Colonic mucosa (tissue), 4 donors: ENCODE measurements around the gene TELO2. TPM values are rescaled to one million over a fixed set of nuclear protein-coding genes. Genes with fewer than 3 reads are reported as not detected.

ENCODE experiments used
- DNase-seq: peaks from one replicate; pipeline ENCODE4 v3.0.0-alpha.2; 2020
- H3K27ac ChIP-seq: fragments of 200-600 bp; one replicate; pipeline ENCODE4 v1.8.0; 2021
- H3K27me3 ChIP-seq: fragments of 200-600 bp; one replicate; pipeline ENCODE4 v1.8.0; 2021
- H3K36me3 ChIP-seq: fragments of 200-600 bp; one replicate; pipeline ENCODE4 v1.8.0; 2021
- H3K4me1 ChIP-seq: fragments of 200-600 bp; one replicate; pipeline ENCODE4 v1.8.0; 2021; ENCODE audit warnings: mild to moderate bottlenecking
- H3K4me3 ChIP-seq: fragments of 200-600 bp; one replicate; pipeline ENCODE4 v1.8.0; 2021
- H3K9ac ChIP-seq, 2 donors: one replicate each; pipeline ENCODE4 v1.7.0; 2013; ENCODE audit warnings: control low read depth in 2 of 2, low read depth in 2 of 2, low read length in 2 of 2
- H3K9me3 ChIP-seq: fragments of 200-600 bp; one replicate; pipeline ENCODE4 v1.8.0; 2021
- CTCF ChIP-seq: fragments of 200-600 bp; IDR thresholded peaks from one replicate; pipeline ENCODE4 v1.8.0; 2022; ENCODE audit warnings: antibody characterized with exemption, mild to moderate bottlenecking
- intact Hi-C: fragments of 100-400 bp; cut with DNase I; formaldehyde crosslinking; loops from one replicate; pipeline ENCODE4 v1.14.1; 2022
- total RNA-seq, 2 donors: library from RNA; stranded (reverse); fragmentation: NEBNext Ultra II Directional in 1 of 2; extraction: Animal tissue kit (Norgen Biotek cat#: 25700) in 1 of 2; gene quantifications; one replicate each; pipeline ENCODE4 v1.2.1, GENCODE V29; 2021
- donor health status: healthy.
- donor health status: DM: no; HTN: no; CAD: no.
- donor health status: DM: no; HTN: no; CAD: no.

Gene TELO2
- total RNA-seq, 2 donors from 2014 or later, result 18.4 to 76.0 TPM

GRCh38 chr16:1554826-1555445 is 61.8 kb downstream of the TELO2 start:
- Histone ChIP-seq H3K4me3 (no peak overlapping the region), H3K4me1 (no peaks in the 10 kb centered on the region), H3K9ac (no peak overlapping the region), H3K36me3 (peaks cover 4% of the 10 kb centered on the region), H3K9me3 (no peaks in the 10 kb centered on the region), H3K27ac (no peak overlapping the region), H3K27me3 (no peaks in the 10 kb centered on the region)
- intact Hi-C loops, result no loop called here
- no peak for TF ChIP-seq CTCF
- no peak for DNase-seq

GRCh38 chr16:1556254-1556653 is 63.1 kb downstream of the TELO2 start:
- DNase-seq, result no peak
- Histone ChIP-seq H3K4me3 (no peak overlapping the region), H3K27ac (no peak overlapping the region), H3K27me3 (no peaks in the 10 kb centered on the region), H3K9ac (no peak overlapping the region), H3K36me3 (peaks cover 4% of the 10 kb centered on the region), H3K4me1 (no peaks in the 10 kb centered on the region), H3K9me3 (no peaks in the 10 kb centered on the region)
- TF ChIP-seq CTCF, result no peak
- intact Hi-C loops, result no loop called here

GRCh38 chr16:1557074-1557473 is 63.9 kb downstream of the TELO2 start:
- no peak overlapping the region for H3K9ac ChIP-seq
- no peaks in the 10 kb centered on the region for H3K9me3 ChIP-seq
- no peak overlapping the region for H3K4me3 ChIP-seq
- TF ChIP-seq CTCF, result no peak
- no peak for DNase-seq
- intact Hi-C loops, result no loop called here
- H3K27ac ChIP-seq, result no peak overlapping the region
- no peaks in the 10 kb centered on the region for H3K4me1 ChIP-seq
- H3K36me3 ChIP-seq, result peaks cover 4% of the 10 kb centered on the region
- H3K27me3 ChIP-seq, result no peaks in the 10 kb centered on the region

GRCh38 chr16:1557576-1557975 is 64.4 kb downstream of the TELO2 start:
- TF ChIP-seq CTCF, result no peak
- intact Hi-C loops, result no loop called here
- H3K9me3 ChIP-seq, result no peaks in the 10 kb centered on the region
- DNase-seq, result no peak
- no peaks in the 10 kb centered on the region for H3K4me1 ChIP-seq
- no peak overlapping the region for H3K9ac ChIP-seq
- no peak overlapping the region for H3K27ac ChIP-seq
- peaks cover 4% of the 10 kb centered on the region for H3K36me3 ChIP-seq
- H3K27me3 ChIP-seq, result no peaks in the 10 kb centered on the region
- H3K4me3 ChIP-seq, result no peak overlapping the region

- intact Hi-C loops, result no loop called here
- H3K9me3 ChIP-seq, result no peaks in the 10 kb centered on the region
- H3K4me1 ChIP-seq, result no peaks in the 10 kb centered on the region
- no peak for TF ChIP-seq CTCF
- H3K9ac ChIP-seq, result no peak overlapping the region
- H3K36me3 ChIP-seq, result peaks cover 4% of the 10 kb centered on the region
- H3K4me3 ChIP-seq, result no peak overlapping the region
- no peak overlapping the region for H3K27ac ChIP-seq
- DNase-seq, result no peak
- no peaks in the 10 kb centered on the region for H3K27me3 ChIP-seq
These were observed 66.4 kb downstream of the TELO2 start for GRCh38 chr16:1559446-1559975.

Other genes with a start within 250 kb of the TELO2 start
- under 1 TPM; 0.19 to 0.64 TPM for gene TPSD1, start 237.3 kb upstream of the TELO2 start, total RNA-seq
- 100 to 1,000 TPM; 101 to 143 TPM for gene UBE2I, start 183.7 kb upstream of the TELO2 start, total RNA-seq
- 1 to 10 TPM; 5.5 to 9.8 TPM for gene BAIAP3, start 159.7 kb upstream of the TELO2 start, total RNA-seq
- 10 to 100 TPM; 39.6 to 74.4 TPM for gene TSR3, start 141.5 kb upstream of the TELO2 start, total RNA-seq
- 10 to 100 TPM; 48.2 to 59.1 TPM for gene GNPTG, start 141.4 kb upstream of the TELO2 start, total RNA-seq
- gene UNKL, start 78.7 kb upstream of the TELO2 start, total RNA-seq, result 10 to 100 TPM; 11.1 to 11.8 TPM
- gene UQCC4, start 72.6 kb upstream of the TELO2 start, total RNA-seq, result 10 to 100 TPM; 14.0 to 21.6 TPM
- gene PERCC1, start 62.3 kb upstream of the TELO2 start, total RNA-seq, result under 1 TPM; 0.27 TPM
- gene CCDC154, start 48.8 kb upstream of the TELO2 start, total RNA-seq, result 1 to 10 TPM in 1 of 2 donors, under 1 TPM in 1; 0.56 to 1.6 TPM
- 10 to 100 TPM; 42.4 to 61.5 TPM for gene CLCN7, start 18.3 kb upstream of the TELO2 start, total RNA-seq
- gene PTX4, start 4.4 kb upstream of the TELO2 start, total RNA-seq, result not detected
- 1 to 10 TPM; 2.9 to 5.0 TPM for gene TMEM204, start 40.3 kb downstream of the TELO2 start, total RNA-seq
- gene IFT140, start 118.7 kb downstream of the TELO2 start, total RNA-seq, result 10 to 100 TPM; 12.5 to 15.6 TPM
- 10 to 100 TPM; 13.6 to 17.1 TPM for gene CRAMP1, start 119.0 kb downstream of the TELO2 start, total RNA-seq
- 100 to 1,000 TPM in 1 of 2 donors, 10 to 100 TPM in 1; 53.5 to 123 TPM for gene JPT2, start 184.9 kb downstream of the TELO2 start, total RNA-seq
- 10 to 100 TPM; 44.0 to 62.6 TPM for gene MAPK8IP3, start 212.8 kb downstream of the TELO2 start, total RNA-seq